ENCODE results near the gene C3. TPM values are rescaled to one million over a fixed set of nuclear protein-coding genes. Genes with fewer than 3 reads are reported as not detected.

The C3 gene
- total RNA-seq, 4 donors from 2014 or later, result 50.1 to 351 (median 194) TPM

DNA sequence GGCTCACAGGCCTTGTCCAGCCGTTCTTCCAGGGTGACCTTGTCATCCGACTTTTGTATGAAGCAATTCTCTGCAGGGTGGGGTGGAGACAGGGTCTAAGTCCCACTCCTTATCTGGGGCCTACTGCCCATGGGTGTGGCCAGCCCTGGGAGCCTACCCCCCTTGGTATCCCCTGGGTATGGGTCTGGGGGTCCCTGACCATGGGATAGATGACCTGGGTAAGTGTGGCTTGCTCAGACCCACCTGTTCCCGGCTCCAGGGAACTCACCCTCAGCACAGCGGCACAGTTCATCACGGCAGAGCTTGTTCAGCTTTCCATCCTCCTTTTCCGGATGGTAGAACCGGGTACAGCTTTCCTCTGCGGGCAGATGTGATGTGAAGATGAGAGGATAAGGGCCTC is 41.3 kb downstream of the C3 start:
- H3K36me3 ChIP-seq, result no peaks in the 10 kb centered on the region
- WGBS, 2 donors (ENCODE audit: low coverage in 1 of 2), result 82 to 90% methylated on average over 2 to 8 of the region's 8 CpGs
- H3K4me1 ChIP-seq, result peaks cover 0 to 3% (median 0%) of the 10 kb centered on the region in 4 donors
- no peak for DNase-seq
- H3K27ac ChIP-seq, result no peak overlapping the region
- H3K9me3 ChIP-seq, result no peaks in the 10 kb centered on the region
- intact Hi-C loops (cut with DNase I; ENCODE audit: low total_unique reads) (no loop called here), in situ Hi-C loops (cut with MboI; ENCODE audit: low pct_ligation_motif_present in 1 of 4, low pct_unique_long_range_greater_than_20kb in 1 of 4, low sequenced_read_pairs in 3 of 4) (no loop called here)
- no peak overlapping the region for H3K4me3 ChIP-seq
- TF ChIP-seq EP300 (IDR thresholded peaks at IDR 0.05; ENCODE audit: low read depth), result no peak
- TF ChIP-seq POLR2A (IDR thresholded peaks at IDR 0.05), result no peak
- TF ChIP-seq, protein P1, sequence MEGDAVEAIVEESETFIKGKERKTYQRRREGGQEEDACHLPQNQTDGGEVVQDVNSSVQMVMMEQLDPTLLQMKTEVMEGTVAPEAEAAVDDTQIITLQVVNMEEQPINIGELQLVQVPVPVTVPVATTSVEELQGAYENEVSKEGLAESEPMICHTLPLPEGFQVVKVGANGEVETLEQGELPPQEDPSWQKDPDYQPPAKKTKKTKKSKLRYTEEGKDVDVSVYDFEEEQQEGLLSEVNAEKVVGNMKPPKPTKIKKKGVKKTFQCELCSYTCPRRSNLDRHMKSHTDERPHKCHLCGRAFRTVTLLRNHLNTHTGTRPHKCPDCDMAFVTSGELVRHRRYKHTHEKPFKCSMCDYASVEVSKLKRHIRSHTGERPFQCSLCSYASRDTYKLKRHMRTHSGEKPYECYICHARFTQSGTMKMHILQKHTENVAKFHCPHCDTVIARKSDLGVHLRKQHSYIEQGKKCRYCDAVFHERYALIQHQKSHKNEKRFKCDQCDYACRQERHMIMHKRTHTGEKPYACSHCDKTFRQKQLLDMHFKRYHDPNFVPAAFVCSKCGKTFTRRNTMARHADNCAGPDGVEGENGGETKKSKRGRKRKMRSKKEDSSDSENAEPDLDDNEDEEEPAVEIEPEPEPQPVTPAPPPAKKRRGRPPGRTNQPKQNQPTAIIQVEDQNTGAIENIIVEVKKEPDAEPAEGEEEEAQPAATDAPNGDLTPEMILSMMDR (IDR thresholded peaks at IDR 0.05), result no peak
- no peaks in the 10 kb centered on the region for H3K27me3 ChIP-seq

DNA sequence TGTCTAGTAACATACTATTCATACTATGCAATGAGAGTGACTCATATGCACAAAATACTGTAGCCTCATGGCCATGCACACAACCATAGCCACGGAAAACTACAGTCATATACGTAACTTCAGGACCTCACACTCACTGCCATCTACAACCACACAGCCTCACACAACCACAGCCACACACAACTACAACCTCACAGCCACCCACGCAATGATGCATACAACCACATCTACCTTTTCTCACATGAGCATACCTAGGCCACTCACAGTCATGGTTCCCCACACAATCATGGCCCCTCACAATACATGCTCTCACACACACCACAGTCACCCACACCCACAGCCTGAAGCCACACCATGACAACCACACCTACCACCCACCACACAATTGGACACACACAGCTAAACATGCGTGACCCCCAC is 41.8 kb downstream of the C3 start:
- H3K27me3 ChIP-seq, result no peaks in the 10 kb centered on the region
- H3K36me3 ChIP-seq, result no peaks in the 10 kb centered on the region
- WGBS, 2 donors (ENCODE audit: low coverage in 1 of 2), result 74 to 80% methylated on average over 1 to 4 of the region's 4 CpGs
- in situ Hi-C loops (cut with MboI; ENCODE audit: low pct_ligation_motif_present in 1 of 4, low pct_unique_long_range_greater_than_20kb in 1 of 4, low sequenced_read_pairs in 3 of 4) (no loop called here), intact Hi-C loops (cut with DNase I; ENCODE audit: low total_unique reads) (no loop called here)
- H3K9me3 ChIP-seq, result no peaks in the 10 kb centered on the region
- DNase-seq, result no peak
- H3K4me3 ChIP-seq, result no peak overlapping the region
- peaks cover 0 to 3% (median 0%) of the 10 kb centered on the region in 4 donors for H3K4me1 ChIP-seq
- H3K27ac ChIP-seq, result no peak overlapping the region
- TF ChIP-seq, protein P1 (IDR thresholded peaks at IDR 0.05), result no peak
- TF ChIP-seq POLR2A (IDR thresholded peaks at IDR 0.05) (no peak), POLR2AphosphoS5 (IDR thresholded peaks at IDR 0.05) (no peak)

DNA sequence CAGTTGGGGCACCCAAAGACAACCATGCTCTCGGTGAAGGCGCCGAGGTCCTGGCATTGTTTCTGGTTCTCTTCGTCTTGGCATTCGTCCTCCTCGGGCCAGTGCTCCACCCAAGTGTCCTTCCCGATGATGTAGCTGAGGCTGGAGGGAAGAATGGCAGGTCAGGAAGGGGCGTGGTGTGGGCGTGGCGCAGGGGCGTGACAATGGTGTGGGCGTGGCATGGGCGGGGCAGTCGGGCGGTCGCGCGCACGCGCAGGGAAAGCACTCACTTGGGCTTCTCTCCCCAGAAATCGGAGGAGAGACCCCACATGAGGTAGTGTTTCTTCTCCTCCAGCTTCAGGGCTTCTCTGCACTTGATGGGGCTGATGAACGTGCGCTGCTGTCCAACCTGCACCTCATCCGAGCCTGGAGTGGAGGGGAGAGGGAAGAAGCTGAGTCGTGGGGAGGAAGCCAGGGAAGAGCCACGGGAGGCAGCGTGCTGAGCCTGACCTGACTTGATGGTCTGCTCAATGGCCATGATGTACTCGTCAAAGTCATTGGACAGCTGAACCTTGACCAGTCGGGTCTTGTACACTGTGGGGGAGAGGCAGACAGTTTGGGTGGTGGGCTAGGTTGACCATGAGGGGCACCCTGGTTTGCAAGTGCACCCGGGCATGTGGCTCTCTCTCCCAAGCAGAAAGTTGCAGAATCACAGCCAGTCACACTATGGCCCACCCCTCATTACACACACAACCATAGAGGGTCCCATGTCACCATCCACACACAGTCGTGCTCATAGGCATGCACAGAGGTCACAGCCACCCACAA is 42.4 kb downstream of the C3 start:
- H3K9me3 ChIP-seq, result no peaks in the 10 kb centered on the region
- H3K27ac ChIP-seq, result no peak overlapping the region
- in situ Hi-C loops (cut with MboI; ENCODE audit: low pct_ligation_motif_present in 1 of 4, low pct_unique_long_range_greater_than_20kb in 1 of 4, low sequenced_read_pairs in 3 of 4), result no loop called here
- H3K36me3 ChIP-seq, result no peaks in the 10 kb centered on the region
- peaks cover 0 to 3% (median 0%) of the 10 kb centered on the region in 4 donors for H3K4me1 ChIP-seq
- no peak overlapping the region for H3K4me3 ChIP-seq
- no peaks in the 10 kb centered on the region for H3K27me3 ChIP-seq
- no peak for DNase-seq
- intact Hi-C loops (cut with DNase I; ENCODE audit: low total_unique reads), result no loop called here
- 71 to 72% methylated on average over 5 to 31 of the region's 31 CpGs for whole genome bisulfite sequencing, 2 donors (ENCODE audit: low coverage in 1 of 2)
- TF ChIP-seq POLR2AphosphoS5 (IDR thresholded peaks at IDR 0.05), result no peak
- no peak for TF ChIP-seq POLR2A (IDR thresholded peaks at IDR 0.05)
- no peak for TF ChIP-seq EP300 (IDR thresholded peaks at IDR 0.05; ENCODE audit: low read depth)
- TF ChIP-seq, protein P1 (IDR thresholded peaks at IDR 0.05), result no peak

DNA sequence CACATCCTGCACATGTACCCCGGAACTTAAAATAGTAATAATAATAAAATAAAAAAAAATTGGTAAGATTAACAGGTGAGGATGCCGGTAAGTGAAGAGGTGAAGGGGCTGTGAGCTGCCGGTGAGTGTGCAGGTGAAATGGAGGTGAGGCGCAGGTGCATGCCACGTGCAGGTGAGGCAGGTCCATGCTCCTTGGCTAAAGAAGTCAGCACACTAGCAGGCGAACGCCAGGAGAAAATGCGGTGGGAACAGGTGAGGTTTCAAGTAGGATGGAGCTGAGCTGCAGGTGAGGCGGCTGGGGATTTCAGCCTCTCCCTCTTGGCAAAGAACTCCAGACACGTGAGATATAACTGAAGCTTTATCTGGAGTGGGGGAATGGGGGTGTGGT is 43.0 kb downstream of the C3 start:
- Histone ChIP-seq H3K4me1 (peaks cover 0 to 3% (median 0%) of the 10 kb centered on the region in 4 donors), H3K27me3 (no peaks in the 10 kb centered on the region), H3K36me3 (no peaks in the 10 kb centered on the region), H3K27ac (no peak overlapping the region), H3K4me3 (no peak overlapping the region), H3K9me3 (no peaks in the 10 kb centered on the region)
- TF ChIP-seq POLR2A (IDR thresholded peaks at IDR 0.05) (no peak), POLR2AphosphoS5 (IDR thresholded peaks at IDR 0.05) (no peak), EP300 (IDR thresholded peaks at IDR 0.05; ENCODE audit: low read depth) (no peak)
- TF ChIP-seq, protein P1 (IDR thresholded peaks at IDR 0.05), result no peak
- DNase-seq, result no peak
- intact Hi-C loops (cut with DNase I; ENCODE audit: low total_unique reads) (no loop called here), in situ Hi-C loops (cut with MboI; ENCODE audit: low pct_ligation_motif_present in 1 of 4, low pct_unique_long_range_greater_than_20kb in 1 of 4, low sequenced_read_pairs in 3 of 4) (no loop called here)
- 75 to 85% methylated on average over 4 to 10 of the region's 10 CpGs for WGBS, 2 donors (ENCODE audit: low coverage in 1 of 2)

All from transverse colon (tissue), 4 donors.